SW480 (cell line): Measurements from ENCODE around the gene SULF2.
"Not testable (repeated sequence)": the region's sequence is repeated elsewhere in the genome, so short reads cannot be mapped to it uniquely, and the experiment has no call there.

ENCODE experiments used
- DNase-seq: peaks from one replicate; pipeline ENCODE4 v3.0.0-alpha.2; 2016; ENCODE audit warnings: low spot score

The SULF2 gene

GRCh38 chr20:47785311-47785853 is at the start of gene SULF2:
Gene SULF2 (minus strand): TSS chr20:47785481. CDS start chr20:47757363, 28,118 bp downstream.
- peak; percentile 68 for DNase-seq

GRCh38 chr20:47831675-47832074 is 46.4 kb upstream of the SULF2 start:
- DNase-seq, result not testable (repeated sequence)

GRCh38 chr20:47826716-47827115 is 41.4 kb upstream of the SULF2 start:
- not testable (repeated sequence) for DNase-seq

- not testable (repeated sequence) for DNase-seq
These were observed 40.7 kb upstream of the SULF2 start for GRCh38 chr20:47826006-47826405.

GRCh38 chr20:47825011-47825762 is 39.9 kb upstream of the SULF2 start:
- DNase-seq, result no peak

GRCh38 chr20:47823941-47824340 is 38.7 kb upstream of the SULF2 start:
- not testable (repeated sequence) for DNase-seq

GRCh38 chr20:47821481-47822100 is 36.3 kb upstream of the SULF2 start:
- peak; percentile 92 for DNase-seq

GRCh38 chr20:47818996-47819609 is 33.8 kb upstream of the SULF2 start:
- no peak for DNase-seq

GRCh38 chr20:47818466-47818865 is 33.2 kb upstream of the SULF2 start:
- DNase-seq, result no peak

GRCh38 chr20:47818016-47818415 is 32.7 kb upstream of the SULF2 start:
- DNase-seq, result no peak

GRCh38 chr20:47817573-47817972 is 32.3 kb upstream of the SULF2 start:
- no peak for DNase-seq

GRCh38 chr20:47816487-47817451 is 31.5 kb upstream of the SULF2 start:
- no peak for DNase-seq

- DNase-seq, result no peak
These were observed 30.6 kb upstream of the SULF2 start for GRCh38 chr20:47815866-47816265.

- DNase-seq, result no peak
These were observed 30.1 kb upstream of the SULF2 start for GRCh38 chr20:47815416-47815806.

GRCh38 chr20:47814632-47815415 is 29.5 kb upstream of the SULF2 start:
- DNase-seq, result no peak

GRCh38 chr20:47810721-47811347 is 25.6 kb upstream of the SULF2 start:
- DNase-seq, result no peak

GRCh38 chr20:47810116-47810677 is 24.9 kb upstream of the SULF2 start:
- peak; percentile 27 for DNase-seq

- DNase-seq, result peak; percentile 100
These were observed 24.1 kb upstream of the SULF2 start for GRCh38 chr20:47809161-47809960.

GRCh38 chr20:47805951-47806350 is 20.7 kb upstream of the SULF2 start:
- DNase-seq, result no peak
